Measurements from ENCODE around the gene TAF4. TPM values are rescaled to one million over a fixed set of nuclear protein-coding genes. Genes with fewer than 3 reads are reported as not detected.

Gene TAF4
- total and polyA plus RNA-seq, 2 donors from 2014 or later = 3.7 to 18.4 TPM

DNA sequence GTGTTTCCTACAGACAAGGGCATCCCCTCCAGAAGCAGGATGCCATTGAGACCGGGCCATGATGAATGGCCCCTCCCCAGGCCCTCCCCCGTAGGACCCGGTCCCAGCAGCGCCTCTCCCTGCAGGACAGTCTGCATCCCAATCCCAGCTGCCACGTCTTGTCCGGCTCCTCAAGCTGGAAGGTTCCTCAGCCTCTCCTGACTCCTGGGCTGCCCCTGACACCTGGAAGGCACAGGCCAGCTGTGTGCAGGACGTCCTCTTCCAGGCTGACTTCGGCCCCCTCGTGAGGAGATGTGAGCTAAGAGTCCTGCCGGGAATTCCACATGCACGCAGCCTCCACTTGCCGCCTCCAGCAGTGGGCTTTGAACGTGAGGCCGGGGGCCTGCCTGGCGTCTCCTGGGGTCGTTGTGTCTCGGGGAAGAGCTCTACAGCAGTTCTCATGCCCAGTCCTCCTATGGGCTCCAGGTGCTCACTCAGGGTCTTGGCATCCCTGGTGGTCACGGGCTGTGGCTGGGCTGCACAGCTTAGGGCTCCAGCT, 64.4 kb downstream of the TAF4 start:
- intact Hi-C loops (cut with DNase I) = no loop called here
- no peaks in the 10 kb centered on the region for H3K27me3 ChIP-seq (ENCODE audit: control insufficient read depth, insufficient read depth, low read length)
- peaks cover 7 to 47% (median 44%) of the 10 kb centered on the region in 3 donors for H3K36me3 ChIP-seq (ENCODE audit: control insufficient read depth in 2 of 3, insufficient read depth in 3 of 3, low read length in 3 of 3)
- FAIRE-seq (no peak), DNase-seq (no peak)
- peaks cover 0 to 5% (median 0%) of the 10 kb centered on the region in 3 donors for H3K4me1 ChIP-seq (ENCODE audit: control insufficient read depth in 2 of 3, insufficient read depth in 2 of 3, low read depth in 1 of 3, low read length in 3 of 3)
- no peak overlapping the region for H3K27ac ChIP-seq (ENCODE audit: low read depth in 2 of 2, low read length in 2 of 2)
- TF ChIP-seq, protein P1, sequence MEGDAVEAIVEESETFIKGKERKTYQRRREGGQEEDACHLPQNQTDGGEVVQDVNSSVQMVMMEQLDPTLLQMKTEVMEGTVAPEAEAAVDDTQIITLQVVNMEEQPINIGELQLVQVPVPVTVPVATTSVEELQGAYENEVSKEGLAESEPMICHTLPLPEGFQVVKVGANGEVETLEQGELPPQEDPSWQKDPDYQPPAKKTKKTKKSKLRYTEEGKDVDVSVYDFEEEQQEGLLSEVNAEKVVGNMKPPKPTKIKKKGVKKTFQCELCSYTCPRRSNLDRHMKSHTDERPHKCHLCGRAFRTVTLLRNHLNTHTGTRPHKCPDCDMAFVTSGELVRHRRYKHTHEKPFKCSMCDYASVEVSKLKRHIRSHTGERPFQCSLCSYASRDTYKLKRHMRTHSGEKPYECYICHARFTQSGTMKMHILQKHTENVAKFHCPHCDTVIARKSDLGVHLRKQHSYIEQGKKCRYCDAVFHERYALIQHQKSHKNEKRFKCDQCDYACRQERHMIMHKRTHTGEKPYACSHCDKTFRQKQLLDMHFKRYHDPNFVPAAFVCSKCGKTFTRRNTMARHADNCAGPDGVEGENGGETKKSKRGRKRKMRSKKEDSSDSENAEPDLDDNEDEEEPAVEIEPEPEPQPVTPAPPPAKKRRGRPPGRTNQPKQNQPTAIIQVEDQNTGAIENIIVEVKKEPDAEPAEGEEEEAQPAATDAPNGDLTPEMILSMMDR (IDR thresholded peaks at IDR 0.05; ENCODE audit: borderline replicate concordance, extremely low read depth, insufficient read depth) = no peak
- H3K9ac ChIP-seq (ENCODE audit: low read length in 3 of 3) = no peak overlapping the region
- no peak overlapping the region for H3K4me3 ChIP-seq (ENCODE audit: low read length in 3 of 3)
- no peaks in the 10 kb centered on the region for H3K9me3 ChIP-seq (ENCODE audit: control insufficient read depth in 2 of 3, insufficient read depth in 1 of 3, low read length in 3 of 3)

DNA sequence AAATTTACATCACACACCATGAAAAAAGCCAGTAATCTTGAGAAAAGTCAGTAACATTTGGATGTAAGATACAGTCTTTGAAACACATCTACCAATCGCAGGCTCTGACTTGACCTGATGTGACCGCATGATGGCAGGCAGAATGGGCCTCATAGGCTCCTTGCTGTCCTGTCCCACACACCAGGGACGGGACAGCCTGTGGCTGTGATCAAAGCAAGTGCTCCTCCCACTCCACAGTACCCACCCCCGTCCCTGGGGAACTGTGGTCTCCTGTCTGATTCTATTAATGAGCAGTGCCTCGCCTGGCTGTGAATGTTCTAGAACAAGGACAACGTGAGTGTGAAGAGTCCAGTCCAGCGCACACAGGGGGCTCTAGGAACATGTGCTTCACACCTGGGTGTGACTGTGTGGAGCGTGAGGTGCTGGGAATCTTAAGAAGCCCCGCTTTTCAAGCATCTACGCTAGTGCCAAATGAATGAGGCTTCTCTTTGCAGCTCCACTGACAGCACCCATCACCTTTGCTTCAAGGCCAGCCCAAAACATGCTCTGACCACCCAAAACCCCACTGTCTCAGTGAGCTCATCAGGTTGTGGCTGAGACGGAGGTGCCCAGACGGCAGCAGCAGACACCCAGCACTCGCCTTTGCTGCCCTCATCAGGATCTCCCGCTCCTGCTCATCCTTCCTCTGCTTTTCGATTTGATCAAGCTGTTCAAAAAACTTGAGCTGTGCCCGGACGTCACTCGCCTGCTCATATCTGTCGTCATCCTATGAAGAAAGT, 67.1 kb downstream of the TAF4 start:
- no peak overlapping the region for H3K9ac ChIP-seq (ENCODE audit: low read length in 3 of 3)
- no peaks in the 10 kb centered on the region for H3K27me3 ChIP-seq (ENCODE audit: control insufficient read depth, insufficient read depth, low read length)
- no peak overlapping the region for H3K4me3 ChIP-seq (ENCODE audit: low read length in 3 of 3)
- H3K27ac ChIP-seq (ENCODE audit: low read depth in 2 of 2, low read length in 2 of 2) = no peak overlapping the region
- peak in 1 of 5 donors; percentile 41 for DNase-seq
- H3K36me3 ChIP-seq (ENCODE audit: control insufficient read depth in 2 of 3, insufficient read depth in 3 of 3, low read length in 3 of 3) = peaks cover 7 to 53% (median 43%) of the 10 kb centered on the region in 3 donors
- intact Hi-C loops (cut with DNase I) = no loop called here
- H3K9me3 ChIP-seq (ENCODE audit: control insufficient read depth in 2 of 3, insufficient read depth in 1 of 3, low read length in 3 of 3) = no peaks in the 10 kb centered on the region
- TF ChIP-seq, protein P1 (IDR thresholded peaks at IDR 0.05; ENCODE audit: borderline replicate concordance, extremely low read depth, insufficient read depth) = no peak
- FAIRE-seq = no peak
- no peaks in the 10 kb centered on the region for H3K4me1 ChIP-seq (ENCODE audit: control insufficient read depth in 2 of 3, insufficient read depth in 2 of 3, low read depth in 1 of 3, low read length in 3 of 3)

DNA sequence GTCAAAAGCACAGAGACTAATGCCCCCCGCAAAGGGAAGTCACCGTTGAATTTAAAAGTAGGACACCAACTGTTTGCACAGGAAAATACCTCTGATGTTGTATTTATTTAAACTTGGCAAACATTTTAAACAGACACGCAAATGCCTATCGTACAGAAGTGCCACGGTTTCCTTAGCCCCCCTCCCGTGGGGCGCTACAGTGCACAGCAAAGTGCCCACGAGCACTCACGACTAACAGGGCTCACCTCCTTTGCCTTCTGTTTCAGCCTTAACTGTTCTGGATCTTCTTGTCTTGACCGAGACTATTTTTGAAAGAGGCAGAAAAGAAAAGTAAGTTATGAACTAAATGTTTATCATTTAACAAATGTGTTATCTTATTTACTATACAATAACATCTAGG, 67.8 kb downstream of the TAF4 start:
- peak in 1 of 5 donors; percentile 11 for DNase-seq
- no peaks in the 10 kb centered on the region for H3K9me3 ChIP-seq (ENCODE audit: control insufficient read depth in 2 of 3, insufficient read depth in 1 of 3, low read length in 3 of 3)
- H3K9ac ChIP-seq (ENCODE audit: low read length in 3 of 3) = no peak overlapping the region
- no peak overlapping the region for H3K27ac ChIP-seq (ENCODE audit: low read depth in 2 of 2, low read length in 2 of 2)
- peaks cover 7 to 57% (median 49%) of the 10 kb centered on the region in 3 donors for H3K36me3 ChIP-seq (ENCODE audit: control insufficient read depth in 2 of 3, insufficient read depth in 3 of 3, low read length in 3 of 3)
- no peaks in the 10 kb centered on the region for H3K4me1 ChIP-seq (ENCODE audit: control insufficient read depth in 2 of 3, insufficient read depth in 2 of 3, low read depth in 1 of 3, low read length in 3 of 3)
- H3K27me3 ChIP-seq (ENCODE audit: control insufficient read depth, insufficient read depth, low read length) = no peaks in the 10 kb centered on the region
- intact Hi-C loops (cut with DNase I) = no loop called here
- TF ChIP-seq, protein P1 (IDR thresholded peaks at IDR 0.05; ENCODE audit: borderline replicate concordance, extremely low read depth, insufficient read depth) = no peak
- no peak for FAIRE-seq
- no peak overlapping the region for H3K4me3 ChIP-seq (ENCODE audit: low read length in 3 of 3)

Measured in kidney (tissue), 14 donors.